ENCODE results near the gene SHROOM1. TPM values are rescaled to one million over a fixed set of nuclear protein-coding genes. Genes with fewer than 3 reads are reported as not detected.

The SHROOM1 gene
- total and polyA plus RNA-seq, 7 donors, result 4.2 to 25.1 (median 20.0) TPM

- H3K9me3 ChIP-seq, result no peaks in the 10 kb centered on the region
- intact Hi-C loops (cut with DNase I), result no loop called here
- H3K36me3 ChIP-seq, result no peaks in the 10 kb centered on the region
- no peaks in the 10 kb centered on the region for H3K27me3 ChIP-seq
- no peak for TF ChIP-seq EP300 (IDR thresholded peaks at IDR 0.05)
- TF ChIP-seq CTCF (IDR thresholded peaks at IDR 0.05), result no peak
- TF ChIP-seq POLR2A (IDR thresholded peaks at IDR 0.05), result no peak
- no peak for TF ChIP-seq POLR2AphosphoS5 (IDR thresholded peaks at IDR 0.05)
- H3K4me3 ChIP-seq, result no peak overlapping the region
- 43 to 68% methylated on average over 3 of the region's 3 CpGs for WGBS, 2 donors
- DNase-seq, result no peak
- H3K4me1 ChIP-seq, result peaks cover 0 to 8% (median 2%) of the 10 kb centered on the region in 4 donors
- H3K27ac ChIP-seq, result peak overlapping the region in 1 of 4 donors; percentile 74
Measured at GRCh38 chr5:132838516-132839282, 8.3 kb upstream of the SHROOM1 start.

GRCh38 chr5:132837868-132838267, 7.4 kb upstream of the SHROOM1 start:
- WGBS, 2 donors, result 14 to 55% methylated on average over 2 of the region's 2 CpGs
- Histone ChIP-seq H3K4me1 (peaks cover 0 to 8% (median 2%) of the 10 kb centered on the region in 4 donors), H3K27me3 (no peaks in the 10 kb centered on the region), H3K9me3 (no peaks in the 10 kb centered on the region), H3K27ac (no peak overlapping the region), H3K4me3 (no peak overlapping the region), H3K36me3 (no peaks in the 10 kb centered on the region)
- intact Hi-C loops (cut with DNase I), result no loop called here
- TF ChIP-seq POLR2A (IDR thresholded peaks at IDR 0.05) (peak in 1 of 2 donors; percentile 28), CTCF (IDR thresholded peaks at IDR 0.05) (no peak)
- no peak for DNase-seq

GRCh38 chr5:132836852-132837251, 6.4 kb upstream of the SHROOM1 start:
- DNase-seq, result no peak
- TF ChIP-seq CTCF (IDR thresholded peaks at IDR 0.05), result no peak
- TF ChIP-seq POLR2AphosphoS5 (IDR thresholded peaks at IDR 0.05), result no peak
- Histone ChIP-seq H3K9me3 (no peaks in the 10 kb centered on the region), H3K36me3 (no peaks in the 10 kb centered on the region), H3K27me3 (no peaks in the 10 kb centered on the region), H3K27ac (no peak overlapping the region), H3K4me3 (no peak overlapping the region), H3K4me1 (peaks cover 0 to 8% (median 2%) of the 10 kb centered on the region in 4 donors)
- 88% methylated on average over 1 of the region's 1 CpG for WGBS, 2 donors
- intact Hi-C loops (cut with DNase I), result no loop called here

GRCh38 chr5:132834057-132834456, 3.6 kb upstream of the SHROOM1 start:
- Histone ChIP-seq H3K4me1 (peaks cover 0 to 13% (median 7%) of the 10 kb centered on the region in 4 donors), H3K27ac (no peak overlapping the region), H3K27me3 (no peaks in the 10 kb centered on the region), H3K4me3 (no peak overlapping the region), H3K36me3 (no peaks in the 10 kb centered on the region), H3K9me3 (no peaks in the 10 kb centered on the region)
- DNase-seq, result no peak
- intact Hi-C loops (cut with DNase I), result loop anchor here (5.0 kb wide), 1 partner anchor 218 kb away; the partner anchor contains the start of gene HSPA4
- WGBS, 2 donors, result 97 to 98% methylated on average over 3 of the region's 3 CpGs
- no peak for TF ChIP-seq EP300 (IDR thresholded peaks at IDR 0.05)
- no peak for TF ChIP-seq POLR2AphosphoS5 (IDR thresholded peaks at IDR 0.05)
- no peak for TF ChIP-seq POLR2A (IDR thresholded peaks at IDR 0.05)
- no peak for TF ChIP-seq CTCF (IDR thresholded peaks at IDR 0.05)
